Activated CD8-positive, alpha-beta T cell treated with anti-CD3 and anti-CD28 coated beads, Interleukin-2, amount 10 ng/mL, durations not matched to agents 7 days and 5 days (primary cell): ENCODE measurements around the gene TWF1. TPM values are rescaled to one million over a fixed set of nuclear protein-coding genes. Genes with fewer than 3 reads are reported as not detected.
"Not testable (repeated sequence)": the region's sequence is repeated elsewhere in the genome, so short reads cannot be mapped to it uniquely, and the experiment has no call there.

Experiments used
- ATAC-seq: fragments of 150-1000 bp; cut with Tn5 transposase; one replicate; pipeline ENCODE4 v1.10.0; 2021; ENCODE audit warnings: moderate library complexity
- CTCF ChIA-PET: fragments of 350-600 bp; sonication (Branson Sonifier 250); formaldehyde crosslinking; loops from one replicate; lab custom pipeline; 2021; ENCODE audit warnings: antibody characterized with exemption; lab: Charles Lee
- POLR2A ChIA-PET: fragments of 350-600 bp; sonication (Branson Sonifier 250); formaldehyde crosslinking; loops from one replicate; lab custom pipeline; 2021; ENCODE audit warnings: antibody characterized with exemption; lab: Charles Lee
- DNase-seq: peaks from one replicate; pipeline ENCODE4 v3.0.0-alpha.2; 2020
- H3K27ac Mint-ChIP-seq: one replicate; pipeline ENCODE4 v1.8.0; 2021; ENCODE audit warnings: mild to moderate bottlenecking, mixed read lengths
- H3K27me3 Mint-ChIP-seq: one replicate; pipeline ENCODE4 v1.8.0; 2021; ENCODE audit warnings: low read depth, mixed read lengths
- H3K36me3 Mint-ChIP-seq: one replicate; pipeline ENCODE4 v1.8.0; 2021; ENCODE audit warnings: low read depth, mixed read lengths
- H3K4me1 Mint-ChIP-seq: one replicate; pipeline ENCODE4 v1.8.0; 2021; ENCODE audit warnings: low read depth, mixed read lengths
- H3K4me3 Mint-ChIP-seq: one replicate; pipeline ENCODE4 v1.8.0; 2021; ENCODE audit warnings: mild to moderate bottlenecking, mixed read lengths
- H3K9me3 Mint-ChIP-seq: one replicate; pipeline ENCODE4 v1.8.0; 2022; ENCODE audit warnings: mixed read lengths; ENCODE audit not compliant: insufficient read depth
- total RNA-seq, 2 experiments: library from RNA; stranded (reverse); gene quantifications; one replicate each; pipeline ENCODE4 v1.2.3, GENCODE V29; 2021

The TWF1 gene
- total RNA-seq = 10 to 100 TPM; 24.1 to 25.9 TPM

- DNase-seq = peak; percentile 90
- Mint-ChIP-seq H3K27me3 (no peaks in the 10 kb centered on the region), H3K27ac (peak within 1 kb of the TSS; percentile 100), H3K36me3 (peaks cover 16% of the 10 kb centered on the region), H3K9me3 (no peaks in the 10 kb centered on the region), H3K4me1 (peaks cover 38% of the 10 kb centered on the region), H3K4me3 (peak within 1 kb of the TSS; percentile 98)
- ChIA-PET POLR2A (interaction anchor here (0.5 to 3.9 kb wide), 22 partner anchors 10 to 76 kb away, joined by 3 to 42 read pairs (median 6); partner anchors contain the start of genes IRAK4, PUS7L and TMEM117), CTCF (interaction anchor here (0.6 to 3.7 kb wide), 10 partner anchors 8 to 76 kb away, joined by 3 to 28 read pairs (median 5); partner anchors contain the start of genes IRAK4 and PUS7L)
- peak; percentile 95 for ATAC-seq
Observed at GRCh38 chr12:43805860-43806736, at the start of gene TWF1. TWF1 (minus strand) TSS chr12:43806317; CDS start chr12:43806245, 72 bp downstream.

GRCh38 chr12:43852744-43853143, 46.6 kb upstream of the TWF1 start:
- DNase-seq (no peak), ATAC-seq (no peak)
- H3K27me3 Mint-ChIP-seq = no peaks in the 10 kb centered on the region
- H3K4me3 Mint-ChIP-seq = no peak overlapping the region
- ChIA-PET POLR2A (no interaction called here), CTCF (no interaction called here)
- H3K9me3 Mint-ChIP-seq = no peaks in the 10 kb centered on the region
- H3K36me3 Mint-ChIP-seq = no peaks in the 10 kb centered on the region
- H3K27ac Mint-ChIP-seq = no peak overlapping the region
- H3K4me1 Mint-ChIP-seq = no peaks in the 10 kb centered on the region

- no peaks in the 10 kb centered on the region for H3K27me3 Mint-ChIP-seq
- H3K4me1 Mint-ChIP-seq = peaks cover 2% of the 10 kb centered on the region
- no peak for ATAC-seq
- ChIA-PET POLR2A (no interaction called here), CTCF (no interaction called here)
- H3K27ac Mint-ChIP-seq = no peak overlapping the region
- DNase-seq = no peak
- H3K36me3 Mint-ChIP-seq = peaks cover 2% of the 10 kb centered on the region
- no peaks in the 10 kb centered on the region for H3K9me3 Mint-ChIP-seq
- no peak overlapping the region for H3K4me3 Mint-ChIP-seq
Observed at GRCh38 chr12:43848786-43849185, 42.7 kb upstream of the TWF1 start.

- no peaks in the 10 kb centered on the region for H3K27me3 Mint-ChIP-seq
- H3K9me3 Mint-ChIP-seq = no peaks in the 10 kb centered on the region
- no peak overlapping the region for H3K27ac Mint-ChIP-seq
- H3K36me3 Mint-ChIP-seq = peaks cover 2% of the 10 kb centered on the region
- POLR2A ChIA-PET = no interaction called here
- CTCF ChIA-PET = no interaction called here
- ATAC-seq = no peak
- H3K4me3 Mint-ChIP-seq = no peak overlapping the region
- DNase-seq = no peak
- H3K4me1 Mint-ChIP-seq = peaks cover 2% of the 10 kb centered on the region
Observed at GRCh38 chr12:43848226-43848507, 42.0 kb upstream of the TWF1 start.

- H3K4me3 Mint-ChIP-seq, CTCF ChIA-PET, DNase-seq, H3K36me3 Mint-ChIP-seq, H3K27ac Mint-ChIP-seq, H3K9me3 Mint-ChIP-seq, ATAC-seq, H3K27me3 Mint-ChIP-seq, H3K4me1 Mint-ChIP-seq, POLR2A ChIA-PET: not testable (repeated sequence)
Observed at GRCh38 chr12:43847425-43848225, 41.5 kb upstream of the TWF1 start.

- POLR2A ChIA-PET = interaction anchor here (1.2 kb wide), 1 partner anchor 36 kb away, joined by 3 read pairs; the partner anchor contains the start of gene TWF1
- Mint-ChIP-seq H3K27me3 (peaks cover 11% of the 10 kb centered on the region), H3K36me3 (no peaks in the 10 kb centered on the region), H3K4me1 (peaks cover 2% of the 10 kb centered on the region), H3K27ac (no peak overlapping the region), H3K9me3 (no peaks in the 10 kb centered on the region), H3K4me3 (no peak overlapping the region)
- ATAC-seq (no peak), DNase-seq (no peak)
- CTCF ChIA-PET = no interaction called here
Observed at GRCh38 chr12:43842259-43842658, 36.1 kb upstream of the TWF1 start.

- POLR2A ChIA-PET = interaction anchor here (0.7 to 1.2 kb wide), 2 partner anchors 35 to 395 kb away, joined by 3 read pairs; partner anchors contain the start of gene TWF1
- DNase-seq = no peak
- Mint-ChIP-seq H3K4me1 (no peaks in the 10 kb centered on the region), H3K9me3 (no peaks in the 10 kb centered on the region), H3K4me3 (no peak overlapping the region), H3K36me3 (no peaks in the 10 kb centered on the region), H3K27me3 (peaks cover 14% of the 10 kb centered on the region), H3K27ac (no peak overlapping the region)
- ATAC-seq = no peak
- CTCF ChIA-PET = interaction anchor here (1.1 kb wide), 1 partner anchor 41 kb away, joined by 3 read pairs; no protein-coding TSS in a partner anchor
Observed at GRCh38 chr12:43841253-43841652, 35.1 kb upstream of the TWF1 start.

- Mint-ChIP-seq H3K27ac (no peak overlapping the region), H3K4me1 (peaks cover under 1% of the 10 kb centered on the region), H3K9me3 (no peaks in the 10 kb centered on the region), H3K36me3 (no peaks in the 10 kb centered on the region), H3K27me3 (peaks cover 15% of the 10 kb centered on the region), H3K4me3 (no peak overlapping the region)
- ATAC-seq (no peak), DNase-seq (no peak)
- ChIA-PET CTCF (no interaction called here), POLR2A (no interaction called here)
Observed at GRCh38 chr12:43840338-43840737, 34.2 kb upstream of the TWF1 start.

GRCh38 chr12:43836475-43836989, 30.4 kb upstream of the TWF1 start:
- H3K36me3 Mint-ChIP-seq = no peaks in the 10 kb centered on the region
- H3K9me3 Mint-ChIP-seq = no peaks in the 10 kb centered on the region
- ATAC-seq (no peak), DNase-seq (no peak)
- H3K4me3 Mint-ChIP-seq = peak overlapping the region; percentile 27
- peaks cover 22% of the 10 kb centered on the region for H3K4me1 Mint-ChIP-seq
- POLR2A ChIA-PET = interaction anchor here (1.1 kb wide), 1 partner anchor 30 kb away, joined by 3 read pairs; no protein-coding TSS in a partner anchor
- CTCF ChIA-PET = interaction anchor here (1.1 kb wide), 1 partner anchor 41 kb away, joined by 3 read pairs; no protein-coding TSS in a partner anchor
- H3K27me3 Mint-ChIP-seq = peaks cover 38% of the 10 kb centered on the region
- H3K27ac Mint-ChIP-seq = no peak overlapping the region

- DNase-seq (peak; percentile 50), ATAC-seq (peak; percentile 84)
- H3K36me3 Mint-ChIP-seq = no peaks in the 10 kb centered on the region
- ChIA-PET CTCF (interaction anchor here (1.1 to 1.7 kb wide), 2 partner anchors 42 to 73 kb away, joined by 3 read pairs; no protein-coding TSS in a partner anchor), POLR2A (interaction anchor here (0.7 to 1.9 kb wide), 3 partner anchors 23 to 31 kb away, joined by 3 to 6 read pairs (median 3); partner anchors contain the start of gene TWF1)
- peaks cover 40% of the 10 kb centered on the region for H3K27me3 Mint-ChIP-seq
- H3K9me3 Mint-ChIP-seq = no peaks in the 10 kb centered on the region
- peaks cover 22% of the 10 kb centered on the region for H3K4me1 Mint-ChIP-seq
- peak within 1 kb of the TSS; percentile 74 for H3K4me3 Mint-ChIP-seq
- H3K27ac Mint-ChIP-seq = peak within 1 kb of the TSS; percentile 59
Observed at GRCh38 chr12:43835656-43836474, 29.7 kb upstream of the TWF1 start, which contains the start of gene TMEM117. TMEM117 (plus strand) TSS chr12:43836081.
